HG02642 (cell line): ENCODE measurements around the gene ADARB2.
"Not testable (repeated sequence)": the region's sequence is repeated elsewhere in the genome, so short reads cannot be mapped to it uniquely, and the experiment has no call there.

ENCODE experiments used
- ATAC-seq: cut with Tn5 transposase; IDR thresholded peaks from one replicate; pipeline ENCODE4 v1.9.1; 2021; ENCODE audit warnings: mild to moderate bottlenecking; ENCODE audit not compliant: unreplicated experiment, poor library complexity

The ADARB2 gene

DNA sequence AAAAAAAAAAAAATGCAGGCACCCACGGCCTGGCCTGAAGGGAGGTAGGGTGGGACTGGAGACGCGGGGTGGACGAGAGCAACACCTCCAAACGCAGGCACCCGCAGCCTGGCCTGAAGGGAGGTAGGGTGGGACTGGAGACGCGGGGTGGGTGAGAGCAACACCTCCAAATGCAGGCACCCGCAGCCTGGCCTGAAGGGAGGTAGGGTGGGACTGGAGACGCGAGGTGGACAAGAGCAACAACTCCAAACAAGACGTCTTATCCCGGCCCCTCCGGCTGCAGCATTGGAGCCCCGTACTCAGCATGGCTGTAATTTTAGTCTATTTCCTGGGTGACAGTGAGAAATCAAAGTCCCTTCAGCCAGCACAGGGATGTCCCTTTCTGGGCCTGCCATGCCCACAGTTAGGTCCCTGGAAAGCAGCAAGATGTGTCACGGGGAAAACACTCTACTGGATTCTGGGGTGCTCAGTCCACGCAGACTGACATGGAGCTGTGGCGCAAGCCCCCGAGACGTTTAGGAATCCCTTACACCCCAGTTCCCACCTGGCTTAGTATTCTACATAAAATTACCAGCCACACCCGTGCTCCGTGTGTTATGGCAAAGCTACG lies 561.3 kb downstream of the ADARB2 start:
- ATAC-seq, result no peak

DNA sequence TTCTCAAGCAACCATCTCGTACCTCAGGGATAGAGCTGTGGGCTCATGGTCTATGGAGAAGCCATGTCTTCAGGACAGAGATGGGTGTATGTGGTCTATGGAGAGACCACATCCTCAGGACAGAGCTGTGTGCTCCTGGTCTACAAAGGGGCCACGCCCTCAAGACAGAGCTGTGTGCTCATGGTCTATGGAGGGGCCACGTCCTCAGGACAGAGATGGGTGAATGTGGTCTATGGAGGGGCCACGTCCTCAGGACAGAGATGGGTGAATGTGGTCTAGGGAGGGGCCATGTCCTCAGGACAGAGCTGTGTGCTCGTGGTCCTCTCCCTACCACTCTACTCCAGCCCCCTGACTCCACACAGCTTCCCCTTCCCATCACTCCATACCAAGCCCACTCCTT lies 563.3 kb downstream of the ADARB2 start:
- no peak for ATAC-seq

DNA sequence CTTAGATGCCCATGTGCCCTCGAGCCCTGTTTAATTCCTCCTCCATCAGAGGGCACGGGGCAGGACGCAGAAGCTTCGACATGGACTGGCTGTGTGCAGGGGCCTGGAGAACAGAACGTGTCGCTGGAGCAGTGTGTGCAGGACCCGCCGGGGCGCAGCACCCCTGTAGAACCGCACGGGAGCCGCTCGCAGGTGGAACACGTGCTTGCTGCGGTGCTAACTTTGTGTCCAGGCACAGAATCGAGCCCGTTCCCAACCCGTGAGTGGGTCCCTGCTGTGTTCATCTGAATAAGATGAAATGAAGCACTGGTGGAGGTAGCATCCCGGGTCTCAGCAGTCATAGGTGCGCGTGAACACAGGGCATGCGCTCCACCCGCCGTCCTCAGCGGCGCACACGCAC lies 564.2 kb downstream of the ADARB2 start:
- no peak for ATAC-seq

DNA sequence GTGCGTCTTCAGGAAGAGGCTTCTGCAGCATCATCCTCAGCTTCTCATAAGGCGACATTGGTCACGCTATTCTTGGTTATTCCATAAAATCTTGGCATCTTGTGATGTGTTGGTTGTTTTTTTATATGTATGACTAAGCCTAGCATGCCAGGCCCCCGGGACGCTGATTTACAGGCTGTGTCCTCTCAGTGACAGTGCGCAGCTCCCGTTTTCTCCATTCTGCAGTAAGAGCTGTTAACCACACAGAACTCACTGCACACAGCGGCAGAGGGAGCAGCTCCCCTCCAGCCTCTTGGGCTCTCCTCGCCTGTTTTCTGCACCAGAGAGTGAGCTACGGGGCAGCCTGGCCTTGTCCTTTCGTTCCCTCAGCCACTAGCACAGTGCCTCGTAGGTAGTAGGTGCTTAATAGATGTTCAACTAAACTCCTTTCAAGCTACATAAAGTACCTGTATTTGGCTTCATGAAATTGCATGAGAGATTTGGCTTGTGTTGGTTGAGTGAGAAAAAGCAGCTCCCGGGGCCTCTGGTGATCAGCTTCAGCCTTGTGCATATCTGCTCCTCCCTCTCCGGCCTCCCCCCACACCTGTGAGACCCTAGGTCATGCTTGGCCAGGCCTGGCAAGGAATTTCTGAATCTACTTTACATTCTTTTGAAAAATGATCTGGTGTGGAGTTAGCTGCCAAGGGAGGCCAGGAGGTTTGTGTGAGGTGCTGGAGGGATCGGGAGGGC lies 564.9 kb downstream of the ADARB2 start:
- no peak for ATAC-seq

DNA sequence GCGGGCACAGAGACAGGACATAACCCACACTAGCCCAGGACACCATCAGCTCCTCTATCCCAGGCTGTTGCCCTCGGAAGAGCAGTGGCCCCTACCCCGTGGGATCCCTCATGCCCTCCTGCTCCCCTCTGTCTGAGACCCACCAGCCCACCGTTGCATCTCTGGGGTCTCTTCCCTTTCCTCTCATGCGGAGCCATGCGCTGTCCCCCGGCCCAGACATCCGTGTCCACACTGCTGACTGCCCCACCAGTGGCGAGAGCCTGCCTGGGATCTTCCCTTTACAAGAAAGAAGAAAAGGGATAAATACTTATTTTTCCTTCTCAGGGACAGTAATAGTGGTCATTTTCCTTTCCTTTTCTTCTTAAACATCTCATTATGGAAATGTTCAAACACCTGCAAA lies 565.7 kb downstream of the ADARB2 start:
- ATAC-seq, result no peak

DNA sequence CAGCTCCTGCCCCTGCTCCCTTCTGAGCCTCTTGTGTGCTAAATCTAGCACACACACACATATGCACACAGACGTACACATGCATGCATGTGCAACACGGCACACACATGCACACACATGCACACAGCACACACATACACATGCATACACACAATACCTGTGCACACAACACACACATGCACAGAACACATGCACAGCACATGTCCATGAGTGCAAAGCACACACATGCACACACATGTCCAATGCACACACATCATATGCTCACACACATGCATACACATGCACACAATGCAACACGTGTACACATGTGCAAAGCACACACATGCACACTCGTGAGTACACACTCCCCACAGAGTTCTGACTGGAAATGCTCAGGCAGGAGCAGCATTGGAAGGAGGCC lies 566.1 kb downstream of the ADARB2 start:
- no peak for ATAC-seq

GRCh38 chr10:1170867-1171180 lies 566.5 kb downstream of the ADARB2 start:
- ATAC-seq, result no peak

- no peak for ATAC-seq
These were observed 567.1 kb downstream of the ADARB2 start for GRCh38 chr10:1169981-1170866.

DNA sequence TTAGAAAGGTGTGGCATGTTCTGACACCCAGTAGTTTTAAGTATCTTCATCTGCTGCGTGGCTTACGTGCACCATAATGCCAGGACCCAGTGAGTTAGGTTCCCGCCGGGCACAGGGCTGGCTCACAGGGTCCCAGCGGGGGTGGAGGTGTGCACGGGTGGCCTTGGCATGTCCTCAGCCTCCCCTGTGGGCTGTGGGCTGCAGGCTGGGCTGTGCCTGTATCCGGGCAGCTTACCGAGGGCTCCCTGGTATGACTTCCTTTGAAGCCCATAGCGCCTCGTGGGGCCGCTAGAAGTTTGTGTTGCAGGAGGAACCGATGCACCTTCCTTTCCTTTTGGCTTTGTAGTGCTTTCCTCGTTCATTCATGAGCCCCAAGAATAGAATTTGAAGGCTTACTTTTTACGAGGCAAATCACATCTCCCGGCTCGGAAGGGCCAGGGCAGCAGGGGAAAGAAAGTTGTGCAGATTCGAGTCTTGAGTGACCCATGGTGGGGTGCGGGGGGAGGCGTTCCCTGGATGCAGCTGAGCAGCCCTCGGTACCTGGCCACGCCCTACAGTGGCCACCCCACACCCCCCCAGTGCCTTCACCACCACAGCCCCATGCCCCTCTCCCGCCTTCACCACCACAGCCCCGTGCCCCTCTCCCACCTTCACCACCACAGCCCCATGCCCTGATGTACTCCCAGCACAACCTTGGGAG lies 568.0 kb downstream of the ADARB2 start:
- no peak for ATAC-seq

- ATAC-seq, result no peak
These were observed 568.6 kb downstream of the ADARB2 start for GRCh38 chr10:1168763-1169162.

- no peak for ATAC-seq
These were observed 570.5 kb downstream of the ADARB2 start for GRCh38 chr10:1166828-1167275.

DNA sequence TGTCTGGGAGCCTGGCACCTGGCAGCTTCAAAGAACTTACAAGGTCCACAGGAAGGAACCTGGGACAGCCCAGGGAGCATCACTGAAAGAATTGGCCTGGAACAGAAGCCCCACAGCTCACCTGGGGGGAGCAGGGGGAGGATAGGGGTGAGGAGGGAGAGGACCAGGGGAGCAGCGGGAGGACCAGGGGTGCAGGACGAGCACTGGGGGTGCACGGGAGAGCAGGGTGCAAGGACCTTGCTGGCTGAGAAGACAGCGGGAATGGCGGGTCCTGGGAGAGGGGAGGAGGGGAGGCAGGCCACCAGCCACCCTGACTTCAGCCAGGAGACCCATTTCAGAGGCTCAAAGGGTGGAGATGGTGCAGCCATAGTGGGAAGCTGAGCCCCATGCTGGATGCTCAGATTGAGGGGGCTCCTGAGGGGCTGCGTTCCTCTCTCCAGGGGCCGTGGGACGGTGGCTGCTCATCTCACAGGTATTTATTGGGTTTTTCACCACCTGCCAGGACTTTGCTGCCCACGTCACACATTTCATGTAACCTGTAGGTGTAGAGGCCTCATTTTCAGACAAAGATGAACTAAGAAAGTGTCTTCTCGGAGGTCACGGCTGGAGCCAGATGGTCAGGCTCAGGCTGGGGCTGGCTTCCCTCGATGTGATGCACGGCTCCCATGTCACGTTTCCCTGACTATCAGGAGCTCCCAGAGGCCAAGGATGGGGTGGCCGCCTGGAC lies 571.1 kb downstream of the ADARB2 start:
- no peak for ATAC-seq

- no peak for ATAC-seq
These were observed 573.5 kb downstream of the ADARB2 start for GRCh38 chr10:1163831-1164230.

- no peak for ATAC-seq
These were observed 574.1 kb downstream of the ADARB2 start for GRCh38 chr10:1163204-1163660.

DNA sequence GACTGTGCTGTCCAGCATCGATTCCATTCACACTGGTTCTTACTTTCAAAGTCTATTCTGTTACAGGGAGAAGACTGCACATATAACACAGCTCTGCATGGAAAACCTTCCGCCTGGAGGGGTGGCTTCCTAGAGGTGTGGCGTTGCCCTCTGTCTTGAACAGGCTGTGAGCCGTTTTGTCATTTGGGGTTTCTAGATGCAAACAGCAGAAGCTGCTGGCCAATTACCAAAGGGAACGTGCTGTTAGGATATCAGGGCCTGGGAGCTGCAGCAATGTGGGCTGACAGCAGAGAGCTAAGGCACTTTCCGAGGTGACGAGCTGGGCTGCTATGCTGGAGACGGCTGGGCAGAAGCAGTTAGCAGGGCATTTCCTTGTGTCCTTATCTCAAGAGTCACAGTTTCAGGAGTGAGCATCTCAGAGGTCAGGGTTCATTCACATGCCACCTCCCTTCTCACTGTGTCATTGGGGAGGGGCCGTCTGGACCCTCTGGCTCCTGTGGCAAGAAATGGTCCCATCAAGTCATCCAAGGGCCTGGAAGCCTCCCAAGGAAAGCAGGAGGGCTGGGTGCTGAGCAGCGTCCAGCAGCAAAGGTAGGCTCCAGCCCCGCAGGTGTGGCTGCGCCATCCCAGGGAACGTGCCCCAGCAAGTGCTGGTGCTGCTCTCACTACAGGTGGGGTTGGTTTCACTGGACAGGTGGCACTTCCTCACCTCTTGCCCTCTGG lies 574.7 kb downstream of the ADARB2 start:
- no peak for ATAC-seq

- not testable (repeated sequence) for ATAC-seq
These were observed 576.0 kb downstream of the ADARB2 start for GRCh38 chr10:1161315-1161673.

- ATAC-seq, result no peak
These were observed 576.6 kb downstream of the ADARB2 start for GRCh38 chr10:1160561-1161314.

DNA sequence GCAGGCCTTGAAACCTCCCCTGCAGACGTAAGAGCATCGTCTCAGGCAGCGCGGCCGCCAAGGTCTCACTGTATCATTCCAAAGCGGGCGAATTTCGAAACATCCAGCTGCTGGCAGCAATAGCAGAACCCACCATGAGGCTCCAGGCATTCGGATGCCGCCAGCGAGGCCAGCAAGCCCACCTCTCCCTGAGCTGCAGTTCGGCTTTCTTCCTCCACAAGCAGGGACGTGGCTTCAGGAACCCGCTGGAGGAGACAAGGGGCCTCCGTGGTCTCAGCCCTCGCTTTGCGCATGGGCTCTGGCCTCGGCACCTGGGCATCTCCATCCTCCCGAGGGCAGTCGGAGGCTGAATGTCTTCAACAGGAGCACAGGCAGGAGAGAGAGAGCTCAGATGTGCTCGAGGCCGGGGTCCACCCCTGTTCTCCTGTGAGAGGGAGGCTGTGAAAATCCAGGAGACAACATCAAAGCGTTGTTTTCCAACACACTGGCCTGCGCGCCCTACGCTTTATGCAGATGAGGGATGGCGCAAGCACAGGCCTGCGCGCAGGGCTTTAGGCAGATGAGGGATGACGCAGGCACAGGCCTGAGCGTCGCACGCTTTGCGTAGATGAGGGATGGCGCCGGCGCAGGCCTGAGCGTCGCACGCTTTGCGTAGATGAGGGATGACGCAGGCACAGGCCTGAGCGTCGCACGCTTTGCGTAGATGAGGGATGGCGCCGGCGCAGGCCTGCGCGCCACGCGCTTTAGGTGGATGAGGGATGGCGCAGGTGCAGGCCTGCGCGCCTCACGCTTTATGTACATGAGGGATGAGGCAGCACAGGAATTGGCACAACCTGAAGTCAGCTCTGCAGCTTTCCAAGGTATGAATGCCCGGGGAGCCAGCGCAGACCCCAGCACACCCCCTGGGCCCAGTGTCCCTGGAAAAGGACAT lies 577.9 kb downstream of the ADARB2 start:
- ATAC-seq, result no peak
